GM23248 (cell line): ENCODE data around the gene PPP4R2. TPM values are rescaled to one million over a fixed set of nuclear protein-coding genes. Genes with fewer than 3 reads are reported as not detected.

ENCODE experiments used
- DNase-seq: peaks from one replicate; pipeline ENCODE4 v3.0.0-alpha.2; 2015
- H2AFZ ChIP-seq: fragments of 200-600 bp; sonication (generic); 2 replicates; pipeline ENCODE4 v1.6.1; 2016; ENCODE audit warnings: antibody characterized with exemption
- H3F3A ChIP-seq: fragments of 200-600 bp; sonication (generic); 2 replicates; pipeline ENCODE4 v1.6.1; 2016; ENCODE audit warnings: mild to moderate bottlenecking, antibody characterized with exemption, mixed run types; ENCODE audit not compliant: insufficient read depth
- H3K27ac ChIP-seq: fragments of 200-600 bp; sonication (generic); 2 replicates; pipeline ENCODE4 v1.5.1; 2016; ENCODE audit warnings: mild to moderate bottlenecking
- H3K27me3 ChIP-seq: fragments of 200-600 bp; sonication (generic); replicated peaks from 2 replicates; pipeline ENCODE4 v1.6.1; 2016; ENCODE audit warnings: mild to moderate bottlenecking; ENCODE audit not compliant: insufficient read depth
- H3K36me3 ChIP-seq: fragments of 200-600 bp; sonication (generic); 2 replicates; pipeline ENCODE4 v1.6.1; 2016; ENCODE audit warnings: low read depth, mild to moderate bottlenecking
- H3K4me1 ChIP-seq: fragments of 200-600 bp; sonication (generic); 2 replicates; pipeline ENCODE4 v1.6.1; 2016; ENCODE audit warnings: mild to moderate bottlenecking; ENCODE audit not compliant: insufficient read depth
- H3K4me2 ChIP-seq: fragments of 200-600 bp; sonication (generic); one replicate; pipeline ENCODE4 v1.6.1; 2016; ENCODE audit warnings: mild to moderate bottlenecking; ENCODE audit not compliant: unreplicated experiment
- H3K4me3 ChIP-seq: fragments of 200-600 bp; sonication (generic); 2 replicates; pipeline ENCODE4 v1.5.1; 2016; ENCODE audit warnings: mild to moderate bottlenecking
- H3K79me2 ChIP-seq: fragments of 200-600 bp; sonication (generic); 2 replicates; pipeline ENCODE4 v1.6.1; 2016; ENCODE audit warnings: mild to moderate bottlenecking; ENCODE audit not compliant: insufficient read depth
- H3K9ac ChIP-seq: fragments of 200-600 bp; sonication (generic); 2 replicates; pipeline ENCODE4 v1.6.1; 2016; ENCODE audit warnings: mild to moderate bottlenecking
- H3K9me2 ChIP-seq: fragments of 200-600 bp; sonication (generic); 2 replicates; pipeline ENCODE4 v1.6.1; 2016; ENCODE audit warnings: mixed run types, mild to moderate bottlenecking, moderate library complexity; ENCODE audit not compliant: insufficient read depth
- H3K9me3 ChIP-seq: fragments of 200-600 bp; sonication (generic); one replicate; pipeline ENCODE4 v1.6.1; 2017; ENCODE audit warnings: low read depth
- H4K20me1 ChIP-seq: fragments of 200-600 bp; sonication (generic); 2 replicates; pipeline ENCODE4 v1.6.0; 2016; ENCODE audit not compliant: insufficient read depth
- EZH2 ChIP-seq: fragments of 200-600 bp; sonication (generic); IDR thresholded peaks from 2 replicates; pipeline ENCODE4 v1.6.1; 2018; ENCODE audit warnings: antibody characterized with exemption, mild to moderate bottlenecking; ENCODE audit not compliant: insufficient read depth, poor library complexity, severe bottlenecking
- EZH2phosphoT487 ChIP-seq: fragments of 200-600 bp; sonication (generic); IDR thresholded peaks from 2 replicates; pipeline ENCODE4 v1.6.1; 2018; ENCODE audit warnings: antibody characterized with exemption, moderate library complexity, mild to moderate bottlenecking, low read depth; ENCODE audit not compliant: insufficient read depth
- WGBS, 2 experiments: methylation state at CpG; one replicate each; pipeline ENCODE4 v1.1.6; 2015 to 2017; ENCODE audit warnings: low lambda C conversion rate in 2 of 2, low coverage in 1 of 2; ENCODE audit errors: missing lambda C conversion rate in 2 of 2; 5-methylcytosine and 5-hydroxymethylcytosine counted together
- in situ Hi-C: fragments of 300-500 bp; cut with MboI; formaldehyde crosslinking; loops from 2 replicates; pipeline ENCODE4 v1.15.0; 2020
- polyA plus RNA-seq: library from polyadenylated mRNA; unstranded; fragments of >200 nt; fragmentation: Nextera tagmentation; extraction: Ambion mirVana; gene quantifications from 2 replicates; pipeline ENCODE4 v1.2.1, GENCODE V29; 2016
- total RNA-seq: library from RNA; depleted of rRNA; stranded (reverse); fragments of >200 nt; shearing (Covaris generic); gene quantifications from 2 replicates; pipeline ENCODE4 v1.2.3, GENCODE V29; 2014

PPP4R2 gene
- total and polyA plus RNA-seq, 2 experiments from 2014 or later, result 31.6 to 46.6 TPM

GRCh38 chr3:73030073-73030597 is 33.5 kb downstream of the PPP4R2 start:
- Histone ChIP-seq H4K20me1 (peaks cover 52% of the 10 kb centered on the region; the same call in 1 of the 2 replicates), H3K9me3 (no peaks in the 10 kb centered on the region), H3K4me2 (peak overlapping the region; percentile 56), H3K79me2 (peaks cover 41% of the 10 kb centered on the region), H3K36me3 (no peaks in the 10 kb centered on the region), H3K4me3 (0 out of 2 replicates have a peak overlapping the region, but pooled peaks have one; percentile 26), H3F3A (peaks cover 32% of the 10 kb centered on the region), H2AFZ (no peak overlapping the region), H3K27me3 (no peaks in the 10 kb centered on the region), H3K27ac (peak overlapping the region; percentile 86), H3K4me1 (peaks cover 19% of the 10 kb centered on the region), H3K9me2 (no peaks in the 10 kb centered on the region), H3K9ac (peak overlapping the region; percentile 52)
- in situ Hi-C loops, result no loop called here
- TF ChIP-seq EZH2 (no peak), EZH2phosphoT487 (no peak)
- 100% methylated on average over 1 of the region's 1 CpG for WGBS, 2 experiments
- no peak for DNase-seq

DNA sequence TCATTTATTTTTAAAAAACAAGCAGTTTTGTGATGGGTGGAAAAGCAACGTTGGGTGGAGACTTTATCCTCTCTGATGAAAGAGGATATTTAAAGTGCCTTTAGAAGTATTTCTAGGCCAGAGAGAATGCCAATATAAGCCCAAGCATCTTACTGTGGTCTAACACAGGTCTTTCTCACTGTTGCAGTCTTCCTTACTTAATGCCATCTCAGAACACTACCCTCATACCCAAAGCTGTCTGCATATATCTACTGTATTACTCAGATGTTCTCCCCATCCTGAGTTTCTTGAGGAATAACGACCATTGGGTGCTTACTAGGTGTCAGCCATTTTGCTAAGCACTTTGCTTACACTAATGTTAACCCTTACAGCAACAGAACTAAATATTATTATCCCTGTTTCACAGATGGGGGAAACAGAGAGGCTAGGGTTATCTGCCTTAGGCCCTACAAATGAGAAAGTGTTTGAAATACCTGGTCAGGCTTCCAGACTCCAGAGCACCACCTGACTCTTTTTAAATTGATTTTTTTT is 35.0 kb downstream of the PPP4R2 start:
- DNase-seq, result no peak
- Histone ChIP-seq H3K27me3 (no peaks in the 10 kb centered on the region), H3K9me2 (no peaks in the 10 kb centered on the region), H3K36me3 (no peaks in the 10 kb centered on the region), H4K20me1 (peaks cover 47% of the 10 kb centered on the region; the same call in 1 of the 2 replicates), H3K79me2 (peaks cover 26% of the 10 kb centered on the region), H3K4me1 (peaks cover 27% of the 10 kb centered on the region), H3K4me3 (no peak overlapping the region), H3K9me3 (no peaks in the 10 kb centered on the region), H3K27ac (no peak overlapping the region), H2AFZ (no peak overlapping the region), H3K4me2 (no peak overlapping the region), H3F3A (peaks cover 35% of the 10 kb centered on the region), H3K9ac (no peak overlapping the region)
- in situ Hi-C loops, result no loop called here
- WGBS, 2 experiments, result 35 to 56% methylated on average over 2 of the region's 2 CpGs
- TF ChIP-seq EZH2phosphoT487 (no peak), EZH2 (no peak)

GRCh38 chr3:73036694-73037591 is 40.3 kb downstream of the PPP4R2 start:
- H2AFZ ChIP-seq, result no peak overlapping the region
- H3K9me2 ChIP-seq, result no peaks in the 10 kb centered on the region; the same call in 1 of the 2 replicates
- H3K27ac ChIP-seq, result peak overlapping the region; percentile 41
- H3K79me2 ChIP-seq, result no peaks in the 10 kb centered on the region; the same call in 1 of the 2 replicates
- H3K9ac ChIP-seq, result no peak overlapping the region
- H4K20me1 ChIP-seq, result peaks cover 49% of the 10 kb centered on the region
- H3K4me3 ChIP-seq, result peak overlapping the region; percentile 32
- peak; percentile 55 for DNase-seq
- 0 out of 2 replicates have a peak, but pooled peaks have one; percentile 32 for TF ChIP-seq EZH2phosphoT487
- no peak for TF ChIP-seq EZH2
- H3K4me1 ChIP-seq, result peaks cover 38% of the 10 kb centered on the region
- H3K36me3 ChIP-seq, result no peaks in the 10 kb centered on the region
- WGBS, 2 experiments, result 7 to 10% methylated on average over 3 of the region's 3 CpGs
- in situ Hi-C loops, result no loop called here
- H3K9me3 ChIP-seq, result no peaks in the 10 kb centered on the region
- H3K4me2 ChIP-seq, result peak overlapping the region; percentile 48
- H3F3A ChIP-seq, result peaks cover 43% of the 10 kb centered on the region
- H3K27me3 ChIP-seq, result no peaks in the 10 kb centered on the region

GRCh38 chr3:73041537-73041936 is 44.9 kb downstream of the PPP4R2 start:
- Histone ChIP-seq H3F3A (peaks cover 32% of the 10 kb centered on the region), H3K9ac (no peak overlapping the region), H3K36me3 (no peaks in the 10 kb centered on the region), H4K20me1 (peaks cover 56% of the 10 kb centered on the region), H3K4me3 (no peak overlapping the region), H3K9me2 (no peaks in the 10 kb centered on the region; the same call in 1 of the 2 replicates), H3K4me2 (no peak overlapping the region), H3K9me3 (no peaks in the 10 kb centered on the region), H3K79me2 (no peaks in the 10 kb centered on the region; the same call in 1 of the 2 replicates), H3K27me3 (no peaks in the 10 kb centered on the region), H2AFZ (no peak overlapping the region), H3K4me1 (peaks cover 54% of the 10 kb centered on the region), H3K27ac (no peak overlapping the region)
- in situ Hi-C loops, result no loop called here
- TF ChIP-seq EZH2phosphoT487 (no peak), EZH2 (no peak)
- 62 to 64% methylated on average over 3 of the region's 3 CpGs for WGBS, 2 experiments
- DNase-seq, result no peak
